GM21723 (cell line): Measurements from ENCODE around the gene ARHGAP25.

Experiments used
- ATAC-seq: cut with Tn5 transposase; IDR thresholded peaks from one replicate; pipeline ENCODE4 v1.9.1; 2021; ENCODE audit warnings: mild to moderate bottlenecking, moderate library complexity; ENCODE audit not compliant: unreplicated experiment

ARHGAP25 gene

DNA sequence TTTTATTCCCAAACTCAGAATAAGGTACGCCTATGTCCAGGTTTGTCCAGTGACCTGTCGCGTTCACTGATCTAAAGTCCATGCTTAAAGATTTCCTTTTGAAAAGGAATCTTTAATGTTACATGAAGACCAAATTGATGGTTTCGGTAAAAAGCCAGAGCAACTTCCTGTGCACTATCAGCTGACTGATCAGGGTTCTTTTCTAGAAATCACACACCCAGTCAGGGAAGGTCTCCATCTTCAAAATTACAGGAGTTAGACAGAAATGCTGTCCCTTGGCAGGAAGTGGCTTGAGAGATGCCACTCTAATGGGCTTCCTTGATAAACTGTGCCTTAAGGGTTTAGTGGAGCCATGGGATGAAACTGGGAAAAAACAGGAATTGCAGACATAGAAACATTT, 14.7 kb upstream of the ARHGAP25 start:
- ATAC-seq: no peak

DNA sequence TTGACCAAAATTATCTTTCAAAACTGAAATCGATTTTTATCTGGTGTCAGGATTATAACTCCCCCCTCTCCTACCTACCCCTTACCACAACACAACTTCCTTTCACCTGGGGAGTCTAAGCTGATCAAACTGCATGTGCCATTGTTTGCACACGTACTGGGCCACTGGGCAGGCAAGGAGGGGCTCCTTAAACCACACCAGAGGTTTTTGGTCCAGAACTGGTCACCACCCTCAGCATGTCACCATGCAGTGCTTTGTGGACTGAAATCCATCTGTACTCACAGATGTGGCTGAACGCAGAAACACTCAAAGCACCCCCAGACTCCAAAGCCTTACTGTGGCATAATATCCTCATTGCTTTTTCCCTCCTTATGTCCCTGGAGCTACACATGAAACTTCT, 13.9 kb upstream of the ARHGAP25 start:
- ATAC-seq: no peak

DNA sequence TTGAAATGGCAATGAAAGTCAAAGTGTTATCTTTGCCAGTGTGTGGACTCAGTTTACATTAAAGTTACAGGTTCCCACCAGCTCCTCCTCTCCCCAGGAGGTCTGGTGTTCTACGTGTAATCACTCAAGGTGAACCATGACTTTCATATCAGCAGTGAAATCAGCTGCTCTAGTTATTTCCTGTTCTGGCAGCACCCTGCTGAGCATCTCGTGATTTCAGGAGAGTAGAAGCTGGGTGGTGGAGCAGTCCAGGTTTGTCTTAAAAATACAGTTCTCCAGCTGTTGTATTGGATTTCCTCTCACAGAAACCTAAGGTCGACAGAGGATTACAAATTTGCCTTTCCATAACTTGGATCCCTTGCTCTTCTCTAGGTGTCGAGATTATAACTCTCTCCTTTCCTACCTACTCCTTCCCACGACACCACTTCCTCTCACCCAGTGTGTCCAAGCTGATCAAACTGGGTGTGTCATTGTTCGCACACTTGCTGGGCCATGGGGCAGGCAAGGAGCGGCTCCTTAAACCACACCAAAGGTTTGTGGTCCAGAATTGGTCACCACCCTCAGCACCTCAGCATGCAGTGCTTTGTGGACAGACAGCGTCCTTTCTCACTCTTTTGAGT, 13.0 kb upstream of the ARHGAP25 start:
- peak; percentile 76 for ATAC-seq

DNA sequence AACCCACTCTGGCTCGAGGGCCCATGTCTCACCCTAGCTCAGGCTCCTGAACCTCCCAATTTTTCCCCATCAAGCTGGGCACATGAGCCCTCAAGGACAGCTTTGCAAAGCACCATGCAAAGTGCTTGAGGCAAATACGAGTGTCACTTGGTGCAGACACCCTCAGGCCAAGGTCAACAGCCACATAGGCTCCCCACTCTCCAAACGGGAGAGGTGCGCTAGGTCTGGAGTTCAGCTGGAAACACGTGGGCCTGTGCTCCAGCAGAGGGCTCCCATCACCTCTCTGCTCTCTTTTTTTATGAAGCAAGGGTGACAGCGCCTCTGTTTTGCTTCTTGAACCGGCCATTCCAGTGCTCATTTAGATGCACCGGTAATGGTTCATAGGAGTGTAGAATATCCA, 11.9 kb upstream of the ARHGAP25 start:
- ATAC-seq: no peak

DNA sequence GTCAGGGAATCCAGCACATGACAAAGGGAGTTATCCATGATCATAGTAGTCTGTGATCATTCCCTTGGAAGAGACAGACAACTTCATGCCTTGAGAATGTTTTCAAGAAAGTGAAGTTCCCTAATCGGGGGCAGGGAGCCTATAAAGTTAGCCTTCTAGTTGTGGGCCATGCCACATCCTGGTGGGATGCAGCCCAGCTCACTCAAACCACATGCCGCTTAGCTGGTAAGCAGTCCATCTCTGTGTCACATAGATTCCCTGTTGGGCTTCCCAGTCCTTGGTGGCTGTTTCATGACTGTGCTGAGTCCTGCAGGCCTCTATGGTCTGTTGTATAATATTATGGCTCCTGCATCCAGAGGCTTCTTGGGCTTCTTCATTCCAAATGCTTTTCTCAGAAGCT, 11.4 kb upstream of the ARHGAP25 start:
- ATAC-seq: no peak

DNA sequence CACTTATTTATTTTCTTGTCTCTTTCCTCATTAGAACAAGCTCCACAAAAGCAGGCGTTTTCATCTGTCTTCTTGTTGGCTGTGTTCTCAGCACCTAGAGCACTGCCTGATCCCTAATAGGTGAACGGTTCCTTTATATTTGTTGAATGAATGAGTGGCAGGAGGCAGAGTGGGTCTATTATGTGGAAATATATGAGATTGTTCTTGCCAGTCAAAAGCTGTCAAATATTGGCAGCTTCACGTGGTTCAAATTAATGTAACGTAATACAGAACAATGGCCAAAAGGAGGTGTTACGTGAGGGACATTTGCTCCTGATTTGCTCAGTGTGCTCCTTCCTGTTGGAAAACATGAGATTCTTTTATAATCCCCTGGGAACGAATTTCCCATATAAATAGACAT, 8.5 kb upstream of the ARHGAP25 start:
- ATAC-seq: no peak

DNA sequence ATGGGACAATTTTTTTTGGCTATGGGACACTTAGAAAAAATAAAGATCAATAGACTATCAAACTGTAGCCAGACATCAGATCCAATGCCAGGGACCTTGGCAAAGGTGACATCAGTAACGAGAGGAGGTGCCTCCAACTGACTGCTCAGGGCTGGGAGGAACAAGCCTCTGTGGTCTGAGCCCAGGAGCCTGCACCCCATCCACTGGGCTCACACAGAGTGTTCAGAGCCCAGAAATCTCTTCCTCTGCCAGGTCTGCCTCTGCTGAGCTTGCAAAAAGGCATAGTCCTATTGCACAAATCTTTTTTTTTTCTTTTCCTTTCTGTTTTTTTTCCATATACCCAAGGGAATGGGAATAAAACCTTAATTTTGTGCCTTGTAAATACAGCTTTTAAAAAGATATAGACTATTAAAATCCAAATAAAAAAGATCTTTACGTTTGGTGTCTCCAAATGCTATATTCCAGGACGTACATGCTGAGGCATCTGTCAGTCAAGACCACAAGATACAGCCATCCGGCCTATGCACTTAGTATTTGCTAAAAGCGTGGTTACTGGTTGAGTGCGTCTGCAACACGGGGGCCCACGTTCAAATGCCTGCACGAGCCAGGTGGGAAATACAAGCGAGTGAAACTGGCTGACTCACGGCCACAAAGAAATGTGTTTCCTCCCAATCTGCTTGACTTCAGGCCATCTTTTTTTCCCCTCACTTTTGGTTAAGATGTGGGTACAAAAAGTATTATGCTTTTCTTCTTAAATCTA, 7.8 kb upstream of the ARHGAP25 start:
- ATAC-seq: peak; percentile 96

DNA sequence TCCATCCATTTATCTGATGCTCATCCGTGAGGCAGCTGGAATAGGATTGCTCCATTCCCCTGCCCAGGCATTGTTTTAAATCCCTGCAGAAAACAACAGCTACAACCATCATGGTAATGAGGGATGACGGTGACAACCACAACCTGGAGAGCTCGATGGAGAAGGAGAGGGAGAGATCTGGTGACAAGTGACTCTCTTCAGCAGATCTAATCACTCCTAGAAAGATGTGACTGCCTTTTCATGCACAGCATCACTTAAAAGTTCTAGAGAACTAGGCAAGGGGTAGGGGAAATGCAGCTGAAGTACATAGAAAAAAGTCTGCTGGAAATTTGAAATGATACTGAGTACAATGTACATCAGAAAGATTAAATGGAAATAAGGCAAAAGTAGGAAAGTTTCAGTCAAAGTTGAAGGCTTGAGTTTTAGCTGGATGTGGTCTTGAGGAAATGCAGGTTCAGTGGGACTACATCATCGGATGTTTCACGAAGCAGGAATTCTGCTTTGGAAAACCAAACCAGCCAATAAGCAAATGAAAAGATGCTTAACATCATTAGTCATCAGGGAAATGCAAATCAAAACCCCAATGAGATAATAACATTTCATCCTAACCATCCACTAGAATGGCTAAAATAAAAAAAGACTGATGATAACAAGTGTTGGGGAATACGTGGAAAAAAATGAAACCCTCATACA, 6.8 kb upstream of the ARHGAP25 start:
- no peak for ATAC-seq

DNA sequence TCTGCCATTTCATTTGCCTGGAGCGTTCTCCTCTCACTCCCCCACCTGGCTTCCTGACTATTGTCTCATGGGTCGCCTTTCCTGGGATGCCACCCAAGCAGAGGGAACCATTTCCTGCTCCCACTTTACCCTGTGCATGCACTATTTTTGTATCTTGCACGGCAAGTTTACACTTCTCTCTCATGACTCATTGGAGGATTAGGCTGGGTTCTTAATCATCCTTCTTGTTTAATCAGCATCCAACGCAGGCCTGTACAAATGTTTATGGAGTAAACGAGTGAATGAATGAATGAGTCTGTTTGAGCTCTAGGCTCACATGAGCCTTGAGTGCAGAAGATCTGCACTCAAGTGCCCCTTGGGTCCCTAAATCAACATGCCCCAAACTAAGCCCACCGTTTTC, 3.8 kb upstream of the ARHGAP25 start:
- ATAC-seq: no peak

DNA sequence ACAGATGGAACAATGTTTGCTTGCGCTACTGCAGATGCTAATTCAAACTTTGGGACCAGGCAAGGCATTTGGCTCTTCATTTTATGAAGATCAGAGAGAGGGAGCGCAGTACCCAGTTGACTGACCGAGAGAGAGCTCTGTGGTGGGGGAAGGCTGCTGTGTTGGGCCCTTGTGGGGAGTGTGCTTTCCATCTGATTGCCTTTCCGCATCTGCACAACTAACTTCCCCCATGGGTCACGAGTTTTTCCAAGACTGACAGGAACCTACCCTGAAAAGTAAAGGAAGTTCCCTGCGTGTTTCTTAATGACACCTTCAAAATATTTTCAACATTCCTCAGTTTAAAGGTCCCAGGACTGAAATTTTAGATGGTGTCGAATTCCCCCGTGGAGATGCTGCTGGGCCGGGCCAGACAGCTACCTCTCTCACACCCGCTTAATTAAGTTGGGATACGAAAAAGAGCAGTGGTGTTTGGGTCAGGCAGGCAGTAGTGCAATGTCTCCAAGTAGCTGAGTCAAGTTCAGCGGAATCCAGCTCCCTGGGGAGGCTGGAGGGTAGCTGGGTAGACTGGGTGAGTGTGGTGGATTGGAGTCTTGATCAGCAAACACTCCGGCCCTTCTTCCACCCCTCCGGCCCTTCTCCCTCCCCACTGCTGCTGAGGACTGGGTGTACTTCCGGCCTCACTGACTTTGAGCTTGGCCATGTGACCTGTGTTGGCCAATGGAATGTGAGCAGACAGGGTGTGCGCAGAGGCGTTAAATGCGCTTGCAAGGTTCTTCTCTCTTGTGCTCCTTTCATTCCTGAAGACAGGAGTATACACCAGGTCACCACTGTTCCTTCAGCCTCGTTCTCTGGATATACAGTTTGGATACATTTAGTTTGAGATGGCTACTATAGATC, 2.3 kb upstream of the ARHGAP25 start:
- no peak for ATAC-seq

DNA sequence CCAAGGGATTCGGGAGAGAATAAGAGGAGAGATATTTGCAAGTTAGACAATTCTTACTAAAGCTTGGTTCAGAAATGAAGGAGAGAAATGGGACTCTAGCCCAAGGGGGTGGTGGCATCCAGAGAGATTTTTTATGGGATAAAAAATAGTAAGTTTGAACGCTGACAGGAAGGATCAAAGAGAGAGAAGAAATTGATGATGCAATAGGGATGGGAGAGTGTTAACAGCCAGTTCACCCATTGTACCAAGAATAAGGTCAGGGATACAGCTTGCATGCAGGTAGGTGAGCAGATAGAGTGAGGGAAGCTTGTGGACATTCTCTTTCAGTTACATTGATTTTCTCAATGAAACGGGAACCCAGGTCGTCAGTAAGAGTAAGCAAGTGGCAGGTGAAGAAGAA, 1.2 kb upstream of the ARHGAP25 start:
- no peak for ATAC-seq

DNA sequence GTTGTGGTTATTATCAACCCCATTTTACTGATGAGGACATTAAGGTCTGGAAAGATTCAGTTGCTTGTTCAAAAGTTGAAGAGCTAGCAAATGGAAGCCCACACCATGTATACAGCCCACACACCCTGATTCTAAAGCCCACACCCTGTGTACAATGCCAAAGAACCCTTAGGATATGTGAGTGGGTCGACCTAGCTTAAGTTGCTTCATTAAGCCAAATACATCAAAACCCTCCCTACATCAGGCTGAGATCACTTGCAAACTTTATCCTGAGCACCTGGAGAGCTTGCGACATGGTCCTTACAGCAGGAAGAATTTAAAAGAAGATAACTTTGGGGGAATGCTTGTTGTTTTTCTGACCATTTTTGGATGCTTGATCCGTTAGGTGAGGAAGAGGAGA, 435 bp upstream of the ARHGAP25 start:
- ATAC-seq: no peak

DNA sequence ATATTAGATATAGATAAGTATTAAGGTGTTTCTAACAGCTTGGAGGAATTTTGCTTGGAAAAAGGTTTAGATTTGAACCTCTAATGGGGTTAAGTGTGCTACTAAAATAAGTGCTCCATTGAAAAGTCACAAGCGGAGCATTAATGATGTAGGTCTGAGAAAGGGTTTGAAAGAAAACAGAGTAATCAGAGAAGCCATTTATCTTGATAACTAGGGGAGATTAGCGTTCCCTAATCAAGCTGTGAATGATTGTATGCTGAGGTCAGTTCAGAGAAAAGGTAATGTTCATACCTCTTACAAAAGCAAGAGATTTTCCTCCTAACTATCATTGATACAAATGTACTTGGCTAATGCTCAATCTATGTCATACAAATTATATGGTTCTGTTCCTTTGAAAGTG, 1.5 kb downstream of the ARHGAP25 start:
- no peak for ATAC-seq

DNA sequence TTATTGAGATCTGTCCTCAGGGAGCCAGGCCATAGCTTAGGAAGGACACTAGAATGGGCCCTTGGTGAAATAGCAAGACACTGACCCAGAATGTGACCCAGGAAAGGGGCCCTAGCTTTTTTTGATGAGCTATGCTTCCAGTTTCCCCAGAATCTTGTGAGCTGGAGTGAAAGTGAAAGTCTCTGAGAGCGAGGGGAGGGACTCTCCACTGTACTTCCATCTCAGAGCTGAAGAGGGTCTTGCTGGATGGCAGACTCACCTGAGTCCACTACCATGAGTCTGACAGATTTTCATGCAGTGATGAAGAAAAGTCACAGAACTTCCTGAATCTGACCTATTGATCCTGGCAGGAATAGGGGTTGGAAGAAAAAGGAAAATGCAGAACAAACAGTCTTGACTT, 3.1 kb downstream of the ARHGAP25 start:
- ATAC-seq: no peak

DNA sequence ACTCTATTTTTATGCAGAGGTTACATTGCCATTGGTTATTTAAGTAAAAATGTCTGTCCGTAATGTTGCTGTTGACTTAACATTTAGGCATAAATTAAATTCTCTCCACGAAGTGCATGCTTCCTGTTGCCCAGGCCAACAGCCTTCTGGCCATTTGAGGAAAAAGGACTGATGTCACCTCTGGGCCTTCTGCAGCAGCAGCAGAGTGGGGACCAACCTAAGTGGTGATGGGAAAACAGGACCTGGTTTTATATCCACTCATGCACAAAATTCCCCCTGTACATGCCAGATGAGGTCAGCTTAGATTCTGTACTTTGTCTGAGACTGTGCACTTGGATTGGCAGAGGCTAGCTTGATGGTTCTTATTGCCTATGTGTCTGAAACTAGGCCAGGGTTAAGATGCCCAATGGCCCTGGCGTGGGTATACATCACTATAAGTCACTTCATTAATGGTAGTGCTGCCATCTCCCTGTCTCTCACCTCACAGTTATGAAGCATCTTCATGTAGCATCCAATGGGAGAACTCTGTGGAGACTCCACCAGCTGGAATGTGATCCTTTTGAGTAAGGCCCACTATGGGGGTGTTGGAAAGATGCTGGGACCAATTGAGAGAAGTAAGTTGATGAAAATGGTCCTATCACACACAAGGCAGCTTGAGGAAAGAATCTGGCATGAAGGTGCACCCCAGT, 4.4 kb downstream of the ARHGAP25 start:
- ATAC-seq: no peak

DNA sequence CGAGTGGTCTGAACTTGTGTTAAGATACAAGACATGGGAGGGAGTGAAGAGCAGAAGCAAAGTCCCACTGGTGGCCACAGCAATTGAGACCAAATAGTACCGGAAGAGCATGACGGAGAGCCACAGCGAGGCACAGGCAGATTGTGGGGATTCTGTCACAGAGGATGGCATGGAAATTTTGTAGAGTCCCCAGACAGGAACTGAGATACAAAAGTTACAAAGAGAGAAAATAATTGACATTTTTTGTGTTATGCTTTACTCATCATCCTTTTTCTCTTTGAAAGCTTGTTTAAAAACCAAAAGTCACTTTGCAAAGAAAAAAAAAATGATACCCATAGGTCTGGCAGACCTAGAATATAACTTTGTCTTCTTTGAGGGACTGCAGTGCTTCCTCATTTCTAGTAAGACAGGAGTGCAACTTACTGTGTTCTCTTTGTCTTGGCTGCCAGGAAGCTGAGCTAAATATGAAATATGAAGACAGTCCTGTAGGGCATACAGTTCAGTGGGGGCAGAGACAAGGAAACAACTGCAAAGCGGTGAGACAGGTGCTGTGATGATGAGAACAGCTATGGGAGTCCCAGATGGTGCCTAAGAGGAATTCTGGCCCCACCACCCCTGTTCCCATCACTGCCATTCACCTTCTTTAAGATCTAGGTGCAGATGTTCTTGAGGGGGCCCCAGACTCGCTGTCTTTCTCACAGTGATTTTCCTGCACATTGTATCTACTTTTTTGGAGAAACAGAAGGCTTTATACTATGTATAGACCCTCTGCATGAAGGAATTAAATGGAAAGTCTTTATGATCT, 5.2 kb downstream of the ARHGAP25 start:
- no peak for ATAC-seq

DNA sequence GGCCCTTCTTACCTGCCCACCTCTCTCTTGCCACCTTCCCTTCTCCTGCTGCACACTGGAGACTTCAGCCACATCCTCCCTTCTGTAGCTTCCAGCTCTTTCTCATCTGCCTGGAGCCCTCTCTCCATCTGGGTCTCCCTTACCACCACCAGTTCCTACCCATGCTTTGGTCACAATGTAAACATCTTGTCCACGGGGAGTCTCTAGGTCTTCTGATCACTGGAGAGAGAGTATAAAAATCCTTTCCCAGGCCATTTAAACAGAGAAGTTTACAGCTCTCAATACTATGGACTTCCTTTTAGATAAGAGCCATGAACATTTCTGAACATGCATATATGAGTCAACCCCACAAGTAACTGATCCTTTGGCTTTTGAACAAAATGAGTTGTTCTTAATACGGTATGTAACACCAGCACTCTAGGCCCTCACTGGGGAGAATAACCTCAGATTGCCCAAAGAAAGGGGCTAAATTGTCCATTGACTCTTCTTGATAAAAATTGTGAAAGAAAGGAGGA, 5.8 kb downstream of the ARHGAP25 start:
- no peak for ATAC-seq

DNA sequence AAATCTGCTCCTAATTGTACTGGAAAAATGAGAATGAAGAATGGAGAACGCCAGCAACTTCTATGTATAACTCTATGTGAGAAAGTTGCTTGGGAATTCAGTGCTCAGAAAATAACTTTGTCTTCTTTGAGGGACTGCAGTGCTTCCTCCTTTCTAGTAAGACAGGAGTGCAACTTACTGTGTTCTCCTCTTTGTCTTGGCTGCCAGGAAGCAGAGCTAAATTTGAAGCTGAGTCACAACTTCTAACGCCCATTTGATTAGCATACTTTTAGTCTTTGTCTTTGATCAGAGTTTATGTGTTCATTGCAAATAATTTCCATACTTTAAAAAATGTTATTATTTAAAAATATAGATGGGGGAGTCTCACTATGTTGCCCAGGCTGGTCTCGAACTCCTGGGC, 6.6 kb downstream of the ARHGAP25 start:
- no peak for ATAC-seq

DNA sequence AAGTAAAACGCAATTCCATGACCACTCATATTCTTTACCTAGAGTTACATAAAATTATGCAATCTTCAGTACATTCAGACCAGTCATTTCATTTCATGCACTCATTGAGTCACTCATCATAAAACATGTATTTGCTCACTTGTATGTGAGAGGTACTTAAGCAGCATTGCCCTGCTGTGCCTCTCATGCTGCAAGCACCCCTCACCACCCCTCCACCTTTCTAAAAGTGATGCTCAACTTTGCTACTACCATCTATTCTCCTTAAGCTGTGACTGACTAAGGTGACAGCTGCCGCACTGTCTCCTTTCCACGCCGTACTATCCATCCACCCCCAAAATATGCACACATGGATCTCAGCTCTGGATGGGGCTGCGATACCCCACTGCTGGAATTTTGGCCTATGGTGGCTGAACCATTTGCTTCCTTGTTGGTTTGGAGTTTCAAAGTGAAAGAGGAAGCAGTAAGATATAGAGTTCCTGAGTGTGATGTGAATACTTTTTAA, 7.2 kb downstream of the ARHGAP25 start:
- ATAC-seq: peak; percentile 9
